ENCODE data around the gene ETFRF1. TPM values are rescaled to one million over a fixed set of nuclear protein-coding genes. Genes with fewer than 3 reads are reported as not detected.

The ETFRF1 gene
- 10 to 100 TPM; 47.6 to 63.3 TPM for total RNA-seq
- 84.9 TPM for polyA plus RNA-seq (ENCODE audit: insufficient read depth, low read depth, low replicate concordance)
- long read RNA-seq, donor 1, transcript ETFRF1-201 (3 exons, 1,134 nt): major isoform, 19 of 47 reads
- long read RNA-seq, donor 1, partial matches to known transcripts: 25 of 47 reads
- long read RNA-seq, donor 1, other reads (novel, unspliced or antisense): 0 of 47 reads
- long read RNA-seq, donor 2, transcript ETFRF1-201 (3 exons, 1,134 nt): major isoform, 19 of 22 reads
- long read RNA-seq, donor 2, partial matches to known transcripts: 0 of 22 reads
- long read RNA-seq, donor 2, other reads (novel, unspliced or antisense): 0 of 22 reads

- H3K27ac ChIP-seq: peak within 1 kb of the TSS; percentile 87 to 92
- H3K36me3 ChIP-seq (ENCODE audit: low read depth, missing control alignments): no peaks in the 10 kb centered on the region
- no peaks in the 10 kb centered on the region for H3K27me3 ChIP-seq
- H3K9me3 ChIP-seq: no peaks in the 10 kb centered on the region
- intact Hi-C loops (cut with DNase I; ENCODE audit: low total_unique reads): no loop called here
- H3K4me3 ChIP-seq: peak within 1 kb of the TSS; percentile 61 to 88
- 0 to 1% methylated on average over 30 to 54 of the region's 54 CpGs for WGBS, 2 donors
- TF ChIP-seq POLR2A (IDR thresholded peaks at IDR 0.05): peak; percentile 56
- TF ChIP-seq, protein P1, sequence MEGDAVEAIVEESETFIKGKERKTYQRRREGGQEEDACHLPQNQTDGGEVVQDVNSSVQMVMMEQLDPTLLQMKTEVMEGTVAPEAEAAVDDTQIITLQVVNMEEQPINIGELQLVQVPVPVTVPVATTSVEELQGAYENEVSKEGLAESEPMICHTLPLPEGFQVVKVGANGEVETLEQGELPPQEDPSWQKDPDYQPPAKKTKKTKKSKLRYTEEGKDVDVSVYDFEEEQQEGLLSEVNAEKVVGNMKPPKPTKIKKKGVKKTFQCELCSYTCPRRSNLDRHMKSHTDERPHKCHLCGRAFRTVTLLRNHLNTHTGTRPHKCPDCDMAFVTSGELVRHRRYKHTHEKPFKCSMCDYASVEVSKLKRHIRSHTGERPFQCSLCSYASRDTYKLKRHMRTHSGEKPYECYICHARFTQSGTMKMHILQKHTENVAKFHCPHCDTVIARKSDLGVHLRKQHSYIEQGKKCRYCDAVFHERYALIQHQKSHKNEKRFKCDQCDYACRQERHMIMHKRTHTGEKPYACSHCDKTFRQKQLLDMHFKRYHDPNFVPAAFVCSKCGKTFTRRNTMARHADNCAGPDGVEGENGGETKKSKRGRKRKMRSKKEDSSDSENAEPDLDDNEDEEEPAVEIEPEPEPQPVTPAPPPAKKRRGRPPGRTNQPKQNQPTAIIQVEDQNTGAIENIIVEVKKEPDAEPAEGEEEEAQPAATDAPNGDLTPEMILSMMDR (IDR thresholded peaks at IDR 0.05): no peak
- H3K4me1 ChIP-seq: peaks cover 10% of the 10 kb centered on the region
- peak; percentile 99 for DNase-seq
Measured at GRCh38 chr12:25195056-25195971, at the start of gene ETFRF1, which contains the start of gene DNAI7. ETFRF1 (plus strand) TSS chr12:25195237; CDS start chr12:25203957, 8,720 bp downstream. DNAI7 (minus strand) TSS chr12:25195160; CDS start chr12:25195078, 82 bp downstream.

- intact Hi-C loops (cut with DNase I; ENCODE audit: low total_unique reads): no loop called here
- no peaks in the 10 kb centered on the region for H3K27me3 ChIP-seq
- WGBS, 2 donors: 98 to 100% methylated on average over 1 of the region's 1 CpG
- H3K36me3 ChIP-seq (ENCODE audit: low read depth, missing control alignments): no peaks in the 10 kb centered on the region
- TF ChIP-seq, protein P1 (IDR thresholded peaks at IDR 0.05): no peak
- no peak for TF ChIP-seq POLR2A (IDR thresholded peaks at IDR 0.05)
- DNase-seq: no peak
- H3K9me3 ChIP-seq: no peaks in the 10 kb centered on the region
- H3K27ac ChIP-seq: no peak overlapping the region
- no peak overlapping the region for H3K4me3 ChIP-seq
- H3K4me1 ChIP-seq: no peaks in the 10 kb centered on the region
Measured at GRCh38 chr12:25146686-25147085, 48.4 kb upstream of the ETFRF1 start.

DNA sequence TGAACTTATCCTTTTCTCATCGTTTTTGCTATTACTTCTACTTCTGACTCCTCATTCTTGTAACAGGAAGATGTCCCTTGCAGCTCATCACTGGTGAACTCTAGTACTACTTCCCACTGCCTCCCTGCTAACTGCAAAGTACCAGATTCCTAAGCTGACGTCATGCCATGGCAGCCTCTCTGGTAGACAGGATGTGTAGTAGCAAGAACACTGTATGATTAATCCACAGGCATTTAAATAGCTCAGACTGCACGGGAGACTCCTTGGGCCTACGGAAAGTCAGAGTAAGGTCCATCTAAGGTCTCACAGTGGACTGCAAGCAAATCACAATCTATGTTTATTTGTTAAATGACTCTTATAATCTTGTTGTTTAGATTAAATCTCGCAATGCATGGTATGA lies 43.6 kb upstream of the ETFRF1 start:
- no peak for DNase-seq
- 48 to 58% methylated on average over 5 of the region's 5 CpGs for whole genome bisulfite sequencing, 2 donors
- Histone ChIP-seq H3K27me3 (no peaks in the 10 kb centered on the region), H3K4me3 (no peak overlapping the region), H3K27ac (no peak overlapping the region), H3K36me3 (ENCODE audit: low read depth, missing control alignments) (no peaks in the 10 kb centered on the region), H3K4me1 (no peaks in the 10 kb centered on the region), H3K9me3 (no peaks in the 10 kb centered on the region)
- intact Hi-C loops (cut with DNase I; ENCODE audit: low total_unique reads): no loop called here
- TF ChIP-seq, protein P1 (IDR thresholded peaks at IDR 0.05): no peak
- no peak for TF ChIP-seq POLR2A (IDR thresholded peaks at IDR 0.05)

- intact Hi-C loops (cut with DNase I; ENCODE audit: low total_unique reads): no loop called here
- WGBS, 2 donors: 70 to 76% methylated on average over 5 of the region's 5 CpGs
- no peaks in the 10 kb centered on the region for H3K27me3 ChIP-seq
- no peak for DNase-seq
- H3K4me3 ChIP-seq: no peak overlapping the region
- no peaks in the 10 kb centered on the region for H3K36me3 ChIP-seq (ENCODE audit: low read depth, missing control alignments)
- no peaks in the 10 kb centered on the region for H3K9me3 ChIP-seq
- no peaks in the 10 kb centered on the region for H3K4me1 ChIP-seq
- TF ChIP-seq, protein P1 (IDR thresholded peaks at IDR 0.05): no peak
- no peak for TF ChIP-seq POLR2A (IDR thresholded peaks at IDR 0.05)
- no peak overlapping the region for H3K27ac ChIP-seq
Measured at GRCh38 chr12:25152055-25152454, 43.0 kb upstream of the ETFRF1 start.

All from testis (tissue), 5 donors.